NCI-H226 (cell line): Measurements from ENCODE around the gene RCN1.
A peak's percentile ranks its signal among the peaks of the same experiment; 100 is the strongest.
"Not testable (repeated sequence)": the region's sequence is repeated elsewhere in the genome, so short reads cannot be mapped to it uniquely, and the experiment has no call there.

Experiments used
- DNase-seq: peaks from one replicate; pipeline ENCODE4 v3.0.0-alpha.2; 2015

The RCN1 gene

GRCh38 chr11:32113920-32114203 is 23.0 kb downstream of the RCN1 start:
- DNase-seq = no peak

- no peak for DNase-seq
These were observed 24.6 kb downstream of the RCN1 start for GRCh38 chr11:32115446-32115845.

- no peak for DNase-seq
These were observed 25.8 kb downstream of the RCN1 start for GRCh38 chr11:32116668-32117067.

- peak; percentile 42 for DNase-seq
These were observed 27.4 kb downstream of the RCN1 start for GRCh38 chr11:32118025-32118974.

GRCh38 chr11:32119139-32119538 is 28.3 kb downstream of the RCN1 start:
- not testable (repeated sequence) for DNase-seq

DNA sequence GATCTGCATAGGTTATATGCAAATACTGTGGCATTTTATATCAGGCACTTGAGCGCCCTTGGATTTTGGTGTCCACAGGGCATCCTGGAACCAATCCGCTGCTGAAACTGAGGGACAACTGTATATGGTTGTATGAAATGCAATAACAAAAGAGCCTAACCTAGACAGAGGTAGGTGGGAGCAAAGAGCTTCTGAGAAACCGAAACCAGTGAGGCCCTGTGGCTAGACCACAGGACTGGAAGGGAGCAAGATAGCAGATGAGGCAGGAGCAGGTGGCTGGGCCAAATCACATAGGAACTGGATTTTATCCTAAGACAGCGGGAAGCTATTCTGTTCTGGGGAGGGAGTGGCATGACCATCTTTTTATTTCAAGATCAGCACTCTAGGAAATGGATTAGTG is 30.1 kb downstream of the RCN1 start:
- DNase-seq = no peak

DNA sequence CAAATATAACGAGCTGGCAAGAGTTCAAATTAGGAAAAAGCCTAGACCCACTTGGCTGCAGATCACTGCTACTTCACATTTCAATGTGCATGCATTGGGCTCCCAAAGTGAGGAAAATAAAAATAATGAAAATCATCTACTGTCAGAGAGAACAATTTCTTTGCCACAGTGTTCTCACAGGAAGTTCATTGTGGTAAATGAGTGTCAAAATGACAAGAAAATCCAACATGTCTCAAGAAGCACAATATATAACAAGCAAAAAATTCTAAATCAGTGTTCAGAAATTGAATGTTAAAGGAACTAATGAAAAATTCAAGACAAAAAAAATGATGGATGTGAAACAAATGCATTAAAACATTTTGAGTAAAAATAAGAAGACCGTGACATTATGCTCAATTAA is 31.3 kb downstream of the RCN1 start:
- no peak for DNase-seq

DNA sequence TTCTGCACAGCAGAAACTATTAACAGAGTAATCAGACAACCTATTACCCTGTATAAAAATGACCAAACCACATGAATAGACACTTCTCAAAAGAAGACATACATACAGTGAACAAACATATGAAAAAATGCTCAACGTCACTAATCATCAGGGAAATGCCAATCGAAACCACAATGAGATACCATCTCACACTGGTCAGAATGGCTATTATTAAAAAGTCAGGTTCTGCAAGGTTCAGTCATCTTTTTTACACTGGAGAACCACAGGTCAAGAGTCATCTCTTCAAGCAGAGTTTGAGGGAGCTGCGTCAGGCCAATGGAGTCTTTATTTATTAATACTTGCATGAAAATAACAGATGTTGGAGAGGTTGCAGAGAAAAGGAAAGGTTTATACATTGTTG is 40.4 kb downstream of the RCN1 start:
- DNase-seq = peak; percentile 24

- no peak for DNase-seq
These were observed 45.8 kb downstream of the RCN1 start for GRCh38 chr11:32136657-32137056.

- peak; percentile 98 for DNase-seq
These were observed 46.4 kb downstream of the RCN1 start for GRCh38 chr11:32137263-32137662.

DNA sequence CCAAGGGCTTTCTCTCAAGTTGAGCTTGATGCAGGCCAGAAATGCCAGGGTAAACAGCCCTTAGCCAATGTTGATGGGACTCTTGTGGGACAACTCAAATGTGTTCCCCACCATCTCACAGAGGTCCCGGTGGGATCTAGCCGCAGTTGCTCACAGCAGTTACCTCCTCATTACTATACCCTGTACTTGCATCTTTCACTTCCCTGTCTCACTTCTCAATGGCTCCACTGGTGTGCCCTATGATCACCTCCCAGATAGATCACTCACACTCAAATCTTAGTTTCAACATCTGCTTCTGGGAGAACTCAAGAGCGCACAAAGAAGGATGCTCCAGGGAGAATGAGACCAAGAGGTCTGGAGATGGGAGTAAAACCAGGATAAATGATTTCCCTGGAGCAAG is 47.0 kb downstream of the RCN1 start:
- DNase-seq = no peak

DNA sequence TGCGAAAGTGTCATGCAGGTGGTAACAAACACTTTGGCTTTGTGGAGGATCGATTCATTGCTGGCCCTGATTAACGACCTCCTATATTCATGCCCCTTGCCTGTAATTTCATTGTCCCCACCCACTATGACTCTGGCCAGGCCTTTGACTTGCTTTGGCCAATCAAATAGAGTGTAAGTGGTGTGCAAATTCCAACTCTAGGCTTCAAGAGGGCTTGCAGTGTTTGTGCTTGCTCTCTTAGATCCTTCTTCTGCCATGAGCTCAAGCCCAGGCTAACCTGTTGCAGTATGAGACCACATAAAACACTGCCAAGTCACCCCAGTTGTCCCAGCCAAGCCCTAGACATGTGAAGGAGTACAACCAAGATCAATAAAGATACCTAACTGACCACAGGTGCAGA is 48.0 kb downstream of the RCN1 start:
- no peak for DNase-seq

GRCh38 chr11:32139896-32140520 is 49.1 kb downstream of the RCN1 start:
- DNase-seq = no peak

DNA sequence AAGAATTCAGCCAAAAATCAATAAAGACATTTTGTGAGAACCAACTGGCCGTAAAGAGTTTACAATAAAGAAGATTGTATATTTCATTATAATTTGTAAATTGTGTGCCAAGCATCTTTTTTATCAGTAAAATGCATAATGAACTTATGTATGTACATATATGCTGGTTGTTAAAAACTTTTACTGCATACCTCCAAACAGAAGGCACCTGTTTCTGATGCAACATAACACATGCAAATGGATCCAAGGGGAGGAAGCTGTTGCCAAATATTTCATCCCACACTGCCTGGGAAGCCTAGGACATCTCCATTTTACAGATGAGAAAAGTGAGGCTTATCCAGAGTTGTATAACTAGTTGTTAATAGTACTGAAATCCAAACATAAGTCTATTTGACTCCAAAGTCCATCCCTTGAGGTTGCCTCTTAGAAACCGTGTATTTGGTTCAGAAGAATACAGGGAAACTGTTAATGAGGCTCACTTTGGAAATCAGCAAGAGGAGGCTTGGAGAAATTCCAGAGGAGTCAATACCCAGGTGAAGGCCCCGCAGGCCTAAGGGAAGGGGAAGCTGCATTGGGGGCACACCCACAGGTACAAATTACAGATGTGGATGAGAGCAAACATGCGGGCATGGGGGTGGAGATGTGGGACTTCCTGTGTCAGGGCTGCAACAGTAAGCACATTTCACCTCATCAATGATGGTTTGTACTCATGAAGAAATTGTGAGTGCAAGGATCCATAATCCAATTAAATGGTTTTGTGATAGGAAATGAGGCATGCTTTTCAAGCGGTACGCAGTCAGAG is 51.1 kb downstream of the RCN1 start:
- no peak for DNase-seq

DNA sequence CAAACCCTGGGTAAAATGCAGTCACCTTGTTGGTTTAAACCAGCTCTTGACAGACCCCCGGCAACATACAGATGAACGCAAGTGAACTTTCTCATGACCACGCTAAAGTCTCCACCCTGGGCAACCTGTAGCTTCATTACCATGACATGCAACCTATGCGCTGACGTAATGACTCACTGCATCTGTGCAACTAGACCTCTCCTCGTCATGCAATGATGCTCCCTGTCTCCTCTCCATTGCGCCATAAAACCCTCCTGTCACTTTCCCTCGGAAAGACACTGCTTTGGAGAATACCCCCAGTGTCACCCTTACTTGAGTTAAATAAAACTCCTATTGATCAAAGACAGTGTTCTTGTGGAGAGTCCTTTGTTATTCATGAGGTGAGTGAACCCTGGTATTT is 52.5 kb downstream of the RCN1 start:
- no peak for DNase-seq

DNA sequence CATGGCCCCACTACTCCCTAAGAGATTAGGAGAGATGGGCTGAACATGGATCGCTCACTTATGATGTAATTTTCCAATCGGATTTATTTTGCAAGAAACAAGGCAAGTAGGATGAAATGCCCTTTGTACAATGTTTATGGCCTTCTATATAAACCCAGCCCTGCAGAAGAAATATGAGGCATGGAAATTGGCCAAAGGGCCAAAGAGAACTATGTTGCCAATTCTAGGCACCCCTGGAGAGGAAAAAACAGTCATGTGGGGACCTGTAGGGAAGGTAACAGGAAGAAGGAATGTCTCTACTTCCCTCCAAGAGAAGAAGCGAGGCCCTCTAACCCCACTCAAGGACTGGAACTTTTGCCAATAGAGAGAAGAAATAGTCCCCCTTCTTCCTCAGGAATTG is 54.4 kb downstream of the RCN1 start:
- DNase-seq = no peak

- no peak for DNase-seq
These were observed 58.0 kb downstream of the RCN1 start for GRCh38 chr11:32148895-32149294.

GRCh38 chr11:32149748-32150147 is 58.9 kb downstream of the RCN1 start:
- no peak for DNase-seq

DNA sequence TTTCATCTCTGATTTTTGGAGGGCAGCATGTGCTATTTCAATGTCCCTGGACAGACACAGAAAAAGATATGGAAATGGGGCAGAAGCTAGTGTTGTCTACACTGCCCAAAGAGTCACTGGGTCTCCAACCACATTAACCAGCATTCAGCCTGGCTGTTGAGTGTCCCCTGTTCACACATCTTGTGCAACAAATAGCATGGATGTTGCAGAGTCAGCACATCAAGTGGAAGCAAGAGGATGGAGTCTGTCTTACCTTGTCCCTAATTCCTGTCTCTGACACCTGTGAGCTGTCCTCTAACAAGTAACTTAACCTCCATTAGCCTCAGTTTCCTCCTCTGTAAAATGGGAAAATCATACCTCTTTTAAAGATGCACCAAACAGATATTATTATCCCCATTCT is 60.2 kb downstream of the RCN1 start:
- DNase-seq = no peak

- no peak for DNase-seq
These were observed 61.3 kb downstream of the RCN1 start for GRCh38 chr11:32152216-32152615.

- no peak for DNase-seq
These were observed 61.9 kb downstream of the RCN1 start for GRCh38 chr11:32152821-32153220.

GRCh38 chr11:32153747-32154146 is 62.9 kb downstream of the RCN1 start:
- DNase-seq = no peak

GRCh38 chr11:32154275-32154674 is 63.4 kb downstream of the RCN1 start:
- peak; percentile 48 for DNase-seq
